Bone marrow (tissue), 2 donors: ENCODE measurements around the gene UNC5B.

Experiments
- DNase-seq, 2 donors: peaks; one replicate each; lab custom pipeline; 2025; lab: John Stamatoyannopoulos, UW

The UNC5B gene

GRCh38 chr10:71343392-71343773 lies 131.0 kb downstream of the UNC5B start:
- DNase-seq = peak in 1 of 2 donors; percentile 6

- DNase-seq = no peak
These were observed 132.0 kb downstream of the UNC5B start for GRCh38 chr10:71344154-71344925.

- no peak for DNase-seq
These were observed 132.7 kb downstream of the UNC5B start for GRCh38 chr10:71344993-71345480.

GRCh38 chr10:71345694-71346093 lies 133.3 kb downstream of the UNC5B start:
- no peak for DNase-seq

- no peak for DNase-seq
These were observed 134.4 kb downstream of the UNC5B start for GRCh38 chr10:71346731-71347130.

- DNase-seq = no peak
These were observed 135.4 kb downstream of the UNC5B start for GRCh38 chr10:71347587-71348395.

GRCh38 chr10:71348850-71349249 lies 136.5 kb downstream of the UNC5B start:
- no peak for DNase-seq

- DNase-seq = no peak
These were observed 137.0 kb downstream of the UNC5B start for GRCh38 chr10:71349406-71349805.

GRCh38 chr10:71351087-71351486 lies 138.7 kb downstream of the UNC5B start:
- DNase-seq = no peak

GRCh38 chr10:71351628-71352319 lies 139.4 kb downstream of the UNC5B start:
- no peak for DNase-seq
